SKM-1 (cell line): ENCODE data around the gene SLC4A1AP.

Source experiments
- DNase-seq: peaks from one replicate; lab custom pipeline; 2025; ENCODE audit not compliant: unreplicated experiment; lab: John Stamatoyannopoulos, UW

SLC4A1AP gene

GRCh38 chr2:27717070-27717795 lies 53.5 kb downstream of the SLC4A1AP start:
- DNase-seq: no peak

GRCh38 chr2:27720004-27720551 lies 56.4 kb downstream of the SLC4A1AP start:
- DNase-seq: no peak

GRCh38 chr2:27721335-27721734 lies 57.6 kb downstream of the SLC4A1AP start:
- DNase-seq: no peak

DNA sequence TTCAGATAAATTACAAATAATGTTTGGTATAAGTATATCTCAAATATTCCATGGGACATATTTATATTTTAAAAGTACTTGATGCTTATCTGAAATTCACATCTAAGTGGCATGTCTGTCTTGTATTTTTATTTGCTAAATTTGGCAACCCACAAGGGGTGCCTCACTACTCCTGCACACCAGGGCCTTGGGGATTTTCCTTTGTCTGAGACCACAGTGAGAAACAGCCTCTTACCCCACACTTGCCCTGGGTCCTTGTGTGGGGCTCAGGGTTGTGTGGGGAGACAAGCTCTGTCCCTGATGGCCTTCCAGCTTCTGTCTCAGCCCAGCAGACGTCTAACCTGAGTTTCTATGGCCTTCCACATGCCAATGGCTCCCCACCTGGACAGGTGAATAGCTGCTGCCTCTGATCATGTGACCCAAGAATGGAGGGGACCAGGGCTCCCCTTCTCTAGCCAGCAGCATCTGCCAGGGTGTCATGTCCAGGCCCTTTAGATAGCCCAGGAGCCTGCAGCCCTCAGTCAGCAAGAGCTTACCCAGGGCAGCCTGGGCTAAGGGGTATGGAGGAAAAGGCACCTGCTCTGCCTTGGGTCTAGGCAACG lies 58.3 kb downstream of the SLC4A1AP start:
- no peak for DNase-seq

GRCh38 chr2:27723372-27724144 lies 59.9 kb downstream of the SLC4A1AP start:
- peak; percentile 60 for DNase-seq

DNA sequence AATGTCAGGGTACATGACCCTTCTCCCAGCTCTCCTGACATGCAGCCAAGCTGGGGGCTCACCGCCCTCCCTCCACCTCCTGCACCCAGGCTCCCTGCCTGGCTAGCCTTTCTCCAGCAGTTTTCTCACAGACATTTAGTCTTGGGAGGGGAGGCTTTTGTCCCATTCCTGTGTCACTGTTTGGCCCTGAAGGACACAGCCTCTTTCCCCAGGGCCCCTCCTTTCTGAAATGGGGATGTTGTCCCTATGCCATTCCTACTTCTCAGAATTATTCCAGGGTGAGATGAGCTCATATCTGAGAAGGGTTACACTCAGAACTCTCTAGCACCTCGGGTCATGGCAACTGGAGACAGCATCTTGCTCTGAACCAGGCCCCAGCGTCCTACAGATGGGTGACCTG lies 60.5 kb downstream of the SLC4A1AP start:
- no peak for DNase-seq

DNA sequence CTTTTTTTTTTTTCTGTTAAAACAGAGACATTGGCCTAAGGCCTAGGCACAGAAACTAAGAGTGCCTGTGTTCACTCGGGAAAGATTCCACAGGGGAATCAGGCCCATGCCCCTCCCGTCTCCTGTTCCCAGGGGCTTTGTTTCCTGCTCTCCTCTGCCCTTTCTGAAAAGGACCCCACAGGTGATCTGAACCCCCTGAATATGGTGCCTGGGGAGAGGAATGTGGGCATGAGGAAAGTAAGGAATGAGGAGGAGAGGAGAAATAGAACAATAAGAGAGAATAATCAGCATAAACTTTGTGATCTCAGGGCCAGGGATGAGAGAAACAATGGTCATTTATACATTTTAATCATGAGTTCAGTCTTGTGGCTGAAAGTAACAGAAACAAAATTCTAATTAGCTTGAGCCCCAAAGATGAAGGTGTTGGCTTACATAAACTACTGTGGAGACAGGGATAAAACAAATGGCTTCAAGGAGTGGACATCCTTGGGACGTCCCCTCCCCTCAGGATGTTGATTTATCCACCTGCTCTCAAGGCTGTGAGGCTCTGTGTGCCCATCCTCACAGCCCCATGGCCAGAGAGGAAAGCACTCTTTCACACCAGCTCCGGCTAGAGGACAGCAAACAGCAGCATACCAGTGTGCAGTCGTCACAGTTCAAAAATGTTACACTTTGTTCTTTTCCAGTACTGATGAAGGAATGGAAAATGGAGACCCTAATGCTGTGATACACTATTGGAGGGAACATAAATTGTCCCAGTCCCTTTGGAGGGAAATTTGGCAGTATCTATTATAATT lies 61.4 kb downstream of the SLC4A1AP start:
- DNase-seq: no peak

GRCh38 chr2:27727257-27727656 lies 63.6 kb downstream of the SLC4A1AP start:
- DNase-seq: no peak

DNA sequence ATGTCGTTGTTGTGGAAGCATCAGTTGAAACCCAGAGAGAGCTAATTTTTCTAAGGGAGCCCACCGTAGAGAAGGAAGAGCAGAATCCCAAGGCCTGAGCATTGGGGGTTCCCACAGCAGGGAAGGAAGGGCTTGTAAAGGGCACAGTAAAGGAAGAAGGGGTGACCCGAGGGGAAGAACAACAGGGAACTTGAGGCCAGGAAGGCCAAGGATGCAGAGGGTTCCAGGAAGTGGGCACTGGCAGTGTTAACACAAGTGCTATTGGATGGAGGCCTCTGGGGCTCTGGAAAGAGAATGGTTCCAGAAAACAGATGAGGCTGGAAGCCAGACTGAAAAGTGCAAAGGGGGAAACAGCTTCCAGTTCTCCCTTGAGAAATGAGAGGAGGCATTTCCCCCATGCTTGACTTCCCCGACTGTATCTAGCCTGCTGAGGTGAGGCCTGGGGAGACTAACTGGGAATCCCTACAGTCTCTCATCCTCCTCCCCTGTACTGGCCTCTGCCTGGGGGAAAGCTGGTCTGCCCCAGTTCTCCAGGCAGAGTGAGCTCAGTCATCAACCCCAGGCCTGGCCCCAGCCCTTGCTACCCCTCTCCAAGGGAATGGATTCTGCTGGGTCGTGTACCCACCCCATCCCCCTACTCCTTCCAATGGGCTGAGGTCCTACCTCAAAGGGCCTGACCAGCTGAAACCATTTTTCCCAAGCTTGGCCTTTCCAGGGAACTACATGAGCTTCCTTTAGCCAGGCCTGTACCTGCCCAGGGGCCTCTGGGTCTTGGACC lies 64.6 kb downstream of the SLC4A1AP start:
- no peak for DNase-seq

- DNase-seq: no peak
These were observed 65.5 kb downstream of the SLC4A1AP start for GRCh38 chr2:27729198-27729597.

- DNase-seq: no peak
These were observed 65.9 kb downstream of the SLC4A1AP start for GRCh38 chr2:27729614-27730013.

DNA sequence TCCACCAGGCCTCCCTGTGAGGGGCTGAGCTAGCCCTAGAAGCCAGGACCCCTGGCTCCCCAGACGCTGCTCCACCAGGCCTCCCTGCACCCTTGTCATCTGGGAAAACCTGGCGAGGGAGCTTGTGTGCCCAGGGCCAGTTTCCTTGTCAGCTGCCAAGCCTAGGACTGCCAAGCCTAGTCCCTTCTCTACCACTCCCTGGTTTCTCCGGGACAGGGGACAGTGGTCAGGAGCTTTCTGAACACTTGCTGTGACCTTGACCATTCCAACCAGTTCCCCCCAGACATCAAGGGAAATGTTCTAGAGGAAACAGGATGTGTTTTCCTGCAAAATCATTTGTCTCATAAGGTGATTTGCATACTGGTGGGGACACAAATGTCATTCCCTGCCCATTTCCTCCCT lies 66.6 kb downstream of the SLC4A1AP start:
- DNase-seq: no peak

- DNase-seq: no peak
These were observed 67.4 kb downstream of the SLC4A1AP start for GRCh38 chr2:27730980-27731691.

DNA sequence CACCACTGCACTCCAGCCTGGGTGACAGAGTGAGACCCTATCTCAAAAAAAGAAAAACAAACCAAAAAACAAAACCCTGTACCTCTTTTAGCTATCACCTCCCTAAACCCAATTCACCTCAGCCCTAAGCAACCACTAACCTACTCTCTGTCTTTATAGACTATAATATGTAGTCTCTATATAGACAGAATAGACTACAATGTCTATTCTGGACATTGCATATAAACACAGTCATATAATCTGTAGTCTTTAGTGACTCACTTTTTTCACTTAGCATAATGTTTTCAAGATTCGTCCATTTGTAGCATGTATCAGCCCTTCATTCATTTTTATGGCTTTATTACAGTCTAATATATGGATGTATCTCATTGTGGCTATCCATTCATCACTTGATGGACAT lies 70.6 kb downstream of the SLC4A1AP start:
- no peak for DNase-seq

GRCh38 chr2:27735263-27735904 lies 71.7 kb downstream of the SLC4A1AP start:
- no peak for DNase-seq

- no peak for DNase-seq
These were observed 72.6 kb downstream of the SLC4A1AP start for GRCh38 chr2:27736031-27736889.

- no peak for DNase-seq
These were observed 73.2 kb downstream of the SLC4A1AP start for GRCh38 chr2:27736890-27737204.

GRCh38 chr2:27737676-27738348 lies 74.1 kb downstream of the SLC4A1AP start:
- no peak for DNase-seq
